GM19035 (cell line): Measurements from ENCODE around the gene BAIAP2L1.
"Not testable (repeated sequence)": the region's sequence is repeated elsewhere in the genome, so short reads cannot be mapped to it uniquely, and the experiment has no call there.

Source experiments
- ATAC-seq: cut with Tn5 transposase; IDR thresholded peaks from one replicate; pipeline ENCODE4 v1.9.1; 2021; ENCODE audit not compliant: unreplicated experiment

The BAIAP2L1 gene, protein sequence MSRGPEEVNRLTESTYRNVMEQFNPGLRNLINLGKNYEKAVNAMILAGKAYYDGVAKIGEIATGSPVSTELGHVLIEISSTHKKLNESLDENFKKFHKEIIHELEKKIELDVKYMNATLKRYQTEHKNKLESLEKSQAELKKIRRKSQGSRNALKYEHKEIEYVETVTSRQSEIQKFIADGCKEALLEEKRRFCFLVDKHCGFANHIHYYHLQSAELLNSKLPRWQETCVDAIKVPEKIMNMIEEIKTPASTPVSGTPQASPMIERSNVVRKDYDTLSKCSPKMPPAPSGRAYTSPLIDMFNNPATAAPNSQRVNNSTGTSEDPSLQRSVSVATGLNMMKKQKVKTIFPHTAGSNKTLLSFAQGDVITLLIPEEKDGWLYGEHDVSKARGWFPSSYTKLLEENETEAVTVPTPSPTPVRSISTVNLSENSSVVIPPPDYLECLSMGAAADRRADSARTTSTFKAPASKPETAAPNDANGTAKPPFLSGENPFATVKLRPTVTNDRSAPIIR

DNA sequence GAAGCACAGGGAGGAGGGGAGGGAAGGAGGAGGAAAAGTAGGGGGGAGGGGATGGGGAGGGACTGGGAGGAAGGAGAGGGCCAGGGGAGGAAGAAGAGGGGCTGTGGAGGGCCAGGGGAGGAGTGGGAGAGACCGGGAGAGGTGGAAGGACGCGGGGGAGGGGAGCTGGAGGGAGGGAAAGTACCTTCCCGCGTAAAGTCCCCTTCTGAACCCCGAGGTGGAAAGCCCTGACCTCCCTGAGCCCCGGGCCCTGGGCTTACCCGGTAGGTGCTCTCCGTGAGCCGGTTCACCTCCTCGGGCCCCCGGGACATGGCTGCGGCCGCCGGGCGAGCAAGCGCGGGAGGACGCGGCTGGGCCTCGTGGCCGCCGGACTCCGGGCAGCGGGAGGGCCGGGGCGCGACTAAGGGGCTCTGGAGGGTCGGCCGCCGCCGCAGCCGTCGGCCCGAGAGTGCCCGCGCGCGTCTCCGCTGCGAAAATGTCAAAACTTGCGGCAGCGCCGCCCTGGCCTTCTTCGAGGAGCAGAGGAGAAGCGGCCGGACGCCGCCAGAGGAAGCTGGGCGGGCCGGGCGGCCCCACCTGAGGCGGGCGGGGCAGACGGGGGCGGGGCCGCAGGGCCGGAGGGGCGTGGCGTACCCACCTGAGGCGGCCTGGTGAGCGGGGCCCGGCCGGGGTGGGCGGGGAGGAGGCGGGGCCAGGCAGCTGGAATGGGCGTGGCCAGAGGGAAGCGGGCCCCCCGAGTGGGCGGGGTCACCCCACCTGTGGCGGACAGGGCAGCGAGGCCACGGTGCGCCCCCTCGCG lies at the start of gene BAIAP2L1:
BAIAP2L1 (minus strand) TSS at position 549 of the 799 bp plus-strand sequence; CDS start at position 311, 238 bp downstream.
- ATAC-seq = peak; percentile 89

DNA sequence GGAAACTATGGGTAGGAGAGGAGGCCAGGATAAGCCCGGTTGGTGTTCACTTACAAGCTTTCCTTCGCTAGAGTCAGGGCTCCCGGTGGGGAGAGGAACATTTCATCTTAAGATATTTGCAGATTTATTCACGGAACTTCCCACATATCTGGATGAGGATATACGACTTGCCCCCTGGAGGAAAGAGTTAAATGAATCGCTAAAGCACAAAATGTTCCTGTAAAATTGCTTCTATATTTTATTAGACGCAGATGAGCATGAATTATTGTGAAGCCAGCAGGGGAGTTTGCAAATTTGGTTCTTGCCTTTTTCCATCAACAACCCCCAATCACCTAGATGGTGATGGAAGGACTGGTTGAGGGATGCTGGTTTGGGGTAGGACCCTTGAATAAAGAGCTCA lies 47.9 kb upstream of the BAIAP2L1 start:
- ATAC-seq = no peak

GRCh38 chr7:98440992-98441391 lies 40.1 kb upstream of the BAIAP2L1 start:
- ATAC-seq = not testable (repeated sequence)

DNA sequence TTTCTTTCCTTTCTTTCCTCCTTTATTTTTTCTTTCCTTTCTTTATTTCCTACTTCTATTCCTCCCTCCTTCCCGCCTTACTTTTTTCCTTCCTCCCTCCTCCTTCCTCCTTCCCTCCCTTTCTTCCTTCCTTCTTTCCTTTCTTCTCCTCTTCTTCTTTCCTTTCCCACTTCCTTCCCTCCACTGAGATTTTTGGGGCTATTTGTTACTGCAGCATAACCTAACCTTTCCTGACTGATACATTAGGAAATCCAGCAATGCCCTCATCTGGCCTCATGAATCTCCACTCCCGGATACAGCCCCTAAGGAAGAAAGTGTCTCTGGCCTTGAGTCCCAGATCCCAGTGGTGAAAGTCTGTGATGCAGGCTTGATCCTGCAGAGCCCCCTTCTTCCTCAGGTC lies 38.6 kb upstream of the BAIAP2L1 start:
- ATAC-seq = no peak

DNA sequence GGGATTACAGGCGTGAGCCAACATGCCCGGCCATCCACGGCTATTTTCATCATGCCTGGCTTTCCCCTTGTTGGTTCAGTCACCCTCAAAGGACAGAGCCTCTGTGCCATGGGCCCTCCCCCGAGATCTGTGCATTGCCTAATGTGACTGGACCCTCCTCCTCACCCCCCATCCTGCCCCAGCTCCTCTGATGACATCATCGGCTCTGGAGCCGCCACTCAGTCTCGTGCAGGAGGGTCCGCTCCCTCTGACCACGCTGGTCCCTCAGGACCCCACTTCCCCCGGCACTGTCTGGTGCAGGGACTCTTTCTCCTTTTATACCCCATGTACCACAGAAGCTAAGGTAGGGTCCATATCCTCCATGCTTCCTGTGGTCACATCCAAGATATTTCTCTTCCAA lies 33.2 kb upstream of the BAIAP2L1 start:
- no peak for ATAC-seq

DNA sequence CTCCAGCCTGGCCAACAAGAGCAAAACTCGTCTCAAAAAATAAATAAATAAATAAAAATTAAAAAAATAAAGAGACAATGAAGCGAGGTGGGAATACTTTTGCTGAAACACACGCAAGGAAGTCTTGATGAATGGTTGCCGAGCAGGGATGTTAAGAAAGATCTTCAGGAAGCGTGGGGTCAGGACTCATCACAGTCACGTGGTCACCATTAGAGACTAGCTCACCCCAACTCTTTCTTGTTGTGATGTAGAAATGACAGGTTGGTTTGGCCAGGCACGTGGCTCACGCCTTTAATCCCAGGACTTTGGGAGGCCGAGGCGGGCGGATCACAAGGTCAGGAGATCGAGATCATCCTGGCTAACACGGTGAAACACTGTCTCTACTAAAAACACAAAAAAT lies 28.9 kb upstream of the BAIAP2L1 start:
- ATAC-seq = no peak

- no peak for ATAC-seq
Measured at GRCh38 chr7:98423043-98423442, 22.2 kb upstream of the BAIAP2L1 start.

DNA sequence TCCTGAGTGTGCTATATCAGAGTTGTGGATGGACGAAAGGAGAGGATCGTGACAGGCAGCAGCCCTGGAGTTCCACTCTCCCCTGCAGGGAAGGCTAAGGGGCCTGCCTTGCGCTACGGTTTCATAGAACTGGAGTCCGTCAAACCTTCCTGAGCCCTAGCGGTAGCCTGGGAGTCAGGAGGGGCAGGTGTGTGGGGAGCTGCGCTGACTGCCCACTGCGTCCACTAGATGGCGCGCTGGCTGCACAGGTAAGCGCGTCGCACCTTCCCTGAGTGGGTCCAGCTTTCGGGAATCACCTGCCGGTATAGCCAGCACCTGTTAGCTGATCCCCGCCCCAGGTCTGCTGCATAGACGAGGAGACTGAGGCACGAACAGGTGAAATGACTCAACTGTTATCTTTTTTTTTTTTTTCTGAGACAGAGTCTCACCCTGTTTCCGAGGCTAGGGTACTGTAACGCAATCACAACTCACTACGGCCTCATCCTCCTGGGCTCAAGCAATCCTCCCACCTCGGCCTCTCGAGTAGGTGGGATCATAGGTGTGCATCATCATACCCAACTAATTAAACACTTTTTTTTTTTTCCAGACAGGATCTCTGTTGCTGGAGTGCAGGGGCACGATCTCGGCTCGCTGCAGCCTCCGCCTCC lies 20.2 kb upstream of the BAIAP2L1 start:
- peak; percentile 63 for ATAC-seq

DNA sequence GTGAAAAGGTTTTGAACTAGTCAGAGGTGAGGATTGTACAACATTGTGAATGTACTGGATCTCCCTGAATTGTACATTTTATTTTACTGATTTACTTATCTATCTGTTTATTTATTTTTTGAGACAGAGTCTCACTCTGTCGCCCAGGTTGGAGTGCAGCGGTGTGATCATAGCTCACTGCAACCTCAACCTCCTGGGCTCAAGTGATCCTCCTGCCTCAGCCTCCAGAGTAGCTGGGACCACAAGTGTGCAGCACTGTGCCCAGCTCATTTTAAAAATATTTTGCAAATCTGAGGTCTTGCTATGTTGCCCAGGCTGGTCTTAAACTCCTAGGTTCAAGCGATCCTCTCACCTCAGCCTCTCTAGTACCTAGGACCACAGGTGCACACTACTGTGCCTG lies 19.1 kb upstream of the BAIAP2L1 start:
- ATAC-seq = not testable (repeated sequence)

DNA sequence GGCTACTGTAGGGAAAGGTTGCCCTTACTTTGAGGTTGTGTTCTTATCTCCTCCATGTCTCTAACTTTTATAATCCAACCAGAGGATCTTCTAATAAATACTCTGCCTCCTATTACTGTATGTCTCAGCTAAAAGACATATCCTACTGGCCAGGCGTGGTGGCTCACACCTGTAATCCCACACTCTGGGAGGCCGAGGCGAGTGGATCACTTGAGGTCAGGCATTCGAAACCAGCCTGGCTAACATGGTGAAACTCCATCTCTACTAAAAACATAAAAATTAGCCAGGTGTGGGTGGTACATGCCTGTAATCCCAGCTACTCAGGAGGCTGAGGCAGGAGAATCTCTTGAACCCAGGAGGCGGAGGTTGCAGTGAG lies 18.4 kb upstream of the BAIAP2L1 start:
- not testable (repeated sequence) for ATAC-seq

DNA sequence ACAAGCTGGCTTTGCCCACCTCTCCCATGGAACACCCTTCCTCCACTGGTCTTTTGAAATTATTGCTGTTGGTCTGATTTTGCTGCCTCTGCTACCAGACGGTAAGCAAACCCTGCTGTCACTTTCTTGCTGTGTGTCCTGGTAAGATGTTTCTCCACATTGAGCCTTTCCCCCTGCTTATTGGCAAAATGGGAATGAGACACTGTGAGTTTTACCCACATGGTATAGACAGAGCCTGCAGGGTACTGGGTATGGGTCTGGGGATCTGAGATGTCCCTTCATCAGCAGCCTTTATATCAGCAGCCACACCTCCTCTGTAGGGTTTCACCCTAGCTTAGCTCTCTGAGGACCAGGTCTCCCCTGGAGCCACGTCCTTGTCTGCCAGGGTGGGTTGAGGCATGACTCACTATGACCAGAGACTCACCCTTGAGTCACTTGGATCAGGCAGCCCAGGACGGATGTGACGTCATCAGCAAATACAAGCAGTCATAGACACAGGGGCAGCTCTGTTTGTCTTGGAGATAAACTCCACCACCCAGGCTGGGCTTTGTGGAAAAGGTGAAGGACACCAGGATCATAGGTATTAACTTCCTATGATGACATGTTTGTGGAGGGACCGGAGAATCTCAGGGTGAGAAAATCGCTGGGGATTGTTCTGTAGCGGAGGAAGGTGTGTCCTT lies 17.9 kb upstream of the BAIAP2L1 start:
- no peak for ATAC-seq

DNA sequence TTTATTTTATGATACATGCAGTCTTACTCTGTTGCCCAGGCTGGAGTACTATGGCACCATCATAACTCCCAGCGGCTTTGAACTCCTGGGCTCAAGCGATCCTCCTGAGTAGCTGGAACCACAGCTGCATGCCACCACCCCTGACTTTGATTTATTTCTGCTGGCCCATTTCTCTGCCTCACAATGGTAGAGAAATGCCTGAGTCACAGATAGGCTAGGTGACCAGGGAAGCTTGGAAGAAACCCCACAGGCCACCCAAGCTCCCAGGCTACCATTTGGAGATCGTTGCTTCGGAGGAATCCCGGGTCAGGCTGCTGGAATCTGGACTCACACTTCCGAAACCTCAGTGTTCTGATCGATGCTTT lies 17.4 kb upstream of the BAIAP2L1 start:
- no peak for ATAC-seq

GRCh38 chr7:98417604-98418270 lies 16.8 kb upstream of the BAIAP2L1 start:
- not testable (repeated sequence) for ATAC-seq

DNA sequence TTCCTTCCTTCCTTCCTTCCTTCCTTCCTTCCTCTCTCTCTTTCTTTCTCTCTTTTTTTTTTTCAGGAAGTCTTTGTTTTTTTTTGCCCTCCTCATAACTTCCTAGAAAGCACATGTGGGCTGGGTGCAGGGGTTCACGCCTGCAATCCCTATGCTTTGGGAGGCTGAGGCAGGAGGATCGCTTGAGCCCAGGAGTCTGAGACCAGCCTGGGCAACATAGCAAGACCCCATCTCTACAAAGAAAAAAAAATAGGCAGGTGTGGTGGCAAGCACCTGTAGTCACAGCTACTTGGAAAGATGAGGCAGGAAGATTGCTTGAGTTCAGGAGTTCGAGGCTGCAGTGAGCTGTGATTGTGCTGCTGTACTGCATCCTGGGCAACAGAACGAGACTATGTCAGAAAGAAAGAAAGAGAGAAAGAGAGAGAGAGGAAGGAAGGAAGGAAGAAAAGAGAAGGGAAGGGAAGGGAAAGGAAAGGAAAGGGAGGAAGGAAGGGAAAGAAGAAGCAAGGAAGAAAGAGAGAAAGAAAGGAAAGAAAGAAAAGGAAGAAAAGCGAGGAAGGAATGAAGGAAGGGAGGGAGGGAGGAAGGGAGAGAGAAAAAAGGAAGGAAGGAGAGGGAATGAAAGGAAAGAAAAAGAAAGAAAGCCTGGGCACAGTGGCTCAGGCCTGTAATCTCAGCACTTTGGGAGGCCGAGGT lies 13.5 kb upstream of the BAIAP2L1 start:
- no peak for ATAC-seq

DNA sequence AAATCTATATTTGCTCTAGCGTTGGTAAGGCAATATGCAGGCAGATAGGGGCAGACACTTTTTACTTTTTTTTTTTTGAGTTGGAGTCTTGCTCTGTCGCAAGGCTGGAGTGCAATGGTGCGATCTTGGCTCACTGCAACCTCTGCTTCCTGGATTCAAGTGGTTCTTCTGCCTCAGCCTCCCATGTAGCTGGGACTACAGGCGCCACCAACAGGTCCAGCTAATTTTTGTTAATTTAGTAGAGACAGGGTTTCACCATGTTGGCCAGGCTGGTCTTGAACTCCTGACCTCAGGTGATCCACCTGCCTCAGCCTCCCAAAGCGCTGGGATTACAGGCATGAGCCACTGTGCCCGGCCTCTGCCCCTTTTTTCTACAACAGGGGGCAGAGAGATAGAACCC lies 12.8 kb upstream of the BAIAP2L1 start:
- ATAC-seq = not testable (repeated sequence)

DNA sequence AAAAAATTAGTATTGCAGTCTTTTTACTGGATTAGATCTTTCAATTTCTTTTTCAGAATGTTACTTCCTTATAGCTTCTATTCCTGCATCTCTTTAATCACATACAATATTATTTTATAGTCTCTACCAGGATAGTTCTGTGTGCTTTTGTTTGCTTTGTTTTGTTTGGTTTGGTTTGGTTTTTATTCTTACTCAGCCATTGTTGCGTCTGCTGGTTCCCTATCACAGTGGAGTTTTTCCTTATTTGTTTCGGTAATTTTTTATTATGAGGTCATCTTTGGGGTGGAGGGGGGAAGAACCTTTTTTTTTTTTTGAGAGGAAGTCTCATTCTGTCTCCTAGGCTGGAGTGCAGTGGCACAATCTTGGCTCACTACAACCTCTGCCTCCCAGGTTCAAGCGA lies 9.0 kb upstream of the BAIAP2L1 start:
- ATAC-seq = no peak

DNA sequence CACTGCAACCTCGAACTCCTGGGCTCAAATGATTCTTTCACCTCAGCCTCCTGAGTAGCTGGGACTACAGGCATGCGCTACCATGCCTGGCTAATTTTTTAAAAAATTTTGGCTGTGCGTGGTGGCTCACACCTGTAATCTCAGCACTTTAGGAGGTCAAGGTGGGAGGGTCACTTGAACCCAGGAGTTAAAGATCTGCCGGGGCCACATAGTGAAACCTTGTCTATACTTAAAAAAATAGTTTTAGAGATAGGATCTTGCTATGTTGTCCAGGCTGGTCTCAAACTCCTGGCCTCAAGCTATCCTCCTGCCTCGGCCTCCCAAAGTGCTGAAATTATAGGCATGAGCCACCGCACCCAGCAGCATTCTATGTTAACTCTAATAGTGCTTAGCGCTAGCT lies 7.3 kb upstream of the BAIAP2L1 start:
- ATAC-seq = not testable (repeated sequence)

DNA sequence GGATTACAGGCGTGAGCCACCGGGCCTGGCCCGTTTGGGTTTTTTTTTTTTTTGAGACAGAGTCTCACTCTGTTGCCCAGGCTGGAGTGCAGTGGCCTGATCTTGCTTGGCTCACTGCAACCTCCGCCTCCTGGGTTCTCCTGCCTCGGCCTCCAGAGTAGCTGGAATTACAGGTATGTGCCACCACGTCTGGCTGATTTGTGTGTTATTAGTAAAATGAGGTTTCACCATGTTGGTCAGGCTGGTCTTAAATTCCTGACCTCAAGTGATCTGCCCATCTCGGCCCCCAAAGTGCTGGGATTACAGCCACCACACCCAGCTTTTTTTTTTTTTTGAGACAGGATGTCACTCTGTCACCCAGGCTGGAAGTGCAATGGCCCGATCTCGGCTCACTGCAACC lies 5.9 kb upstream of the BAIAP2L1 start:
- ATAC-seq = no peak

DNA sequence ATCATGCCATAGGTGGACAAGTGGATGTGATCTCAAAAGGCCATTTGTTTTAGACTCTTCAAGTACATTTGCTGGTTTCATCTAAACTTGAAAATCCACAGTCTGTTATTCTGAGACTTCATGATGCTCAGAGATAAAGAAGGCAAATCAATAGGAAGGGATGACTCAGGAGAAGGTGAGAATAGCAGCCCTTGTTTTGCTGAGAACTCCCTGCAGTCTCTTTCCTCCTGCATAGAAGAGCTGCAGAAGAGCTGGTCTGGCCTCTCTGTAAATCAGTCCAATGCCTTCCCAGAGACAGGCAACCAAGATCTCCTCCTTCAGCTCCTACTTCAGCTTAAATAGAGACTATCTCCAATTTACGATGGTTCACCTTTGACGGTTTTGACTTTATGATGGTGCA lies 4.0 kb upstream of the BAIAP2L1 start:
- no peak for ATAC-seq
